ENCODE results near the gene C1QTNF6. TPM values are rescaled to one million over a fixed set of nuclear protein-coding genes. Genes with fewer than 3 reads are reported as not detected.

The C1QTNF6 gene
- total and polyA plus RNA-seq, 5 donors from 2014 or later: 1.6 to 13.6 (median 2.1) TPM

DNA sequence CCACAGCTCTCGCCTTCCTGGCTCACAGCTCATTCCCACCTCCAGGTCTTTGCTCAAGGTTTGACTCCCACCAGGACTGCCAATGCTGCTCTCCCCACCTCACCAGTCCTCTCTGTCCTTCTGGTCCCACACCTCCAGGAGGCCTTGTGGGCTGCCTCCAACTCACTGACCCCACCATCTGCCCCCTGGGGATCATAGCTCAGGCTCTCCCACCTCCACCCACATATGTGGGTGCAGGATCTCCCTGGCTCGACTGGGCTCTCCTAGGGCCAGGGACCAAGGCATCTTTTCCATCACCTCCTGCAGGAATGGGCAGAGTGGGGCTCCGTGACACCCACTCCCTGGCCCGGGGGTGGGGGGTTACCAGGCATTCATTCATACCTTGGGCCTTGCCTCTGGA, 38.0 kb upstream of the C1QTNF6 start:
- H3K27ac Mint-ChIP-seq: peak overlapping the region; percentile 90 to 98 (median 91)
- H3K9me3 ChIP-seq (ENCODE audit: control insufficient read depth in 2 of 2, low read length in 2 of 2): no peaks in the 10 kb centered on the region
- peaks cover 94% of the 10 kb centered on the region for H3K4me1 ChIP-seq (ENCODE audit: control insufficient read depth, insufficient read depth, low read length, poor library complexity, severe bottlenecking)
- no peak overlapping the region for H3K4me3 ChIP-seq (ENCODE audit: low read depth, low read length)
- peak overlapping the region; percentile 38 to 81 (median 66) for H3K4me3 Mint-ChIP-seq
- ATAC-seq (ENCODE audit: low read depth in 2 of 2) (no peak), DNase-seq (no peak)
- H3K27me3 Mint-ChIP-seq: no peaks in the 10 kb centered on the region
- H3K36me3 Mint-ChIP-seq: peaks cover 51% of the 10 kb centered on the region
- peaks cover 0 to 1% (median 0%) of the 10 kb centered on the region in 7 donors for H3K9me3 Mint-ChIP-seq
- H3K27ac ChIP-seq (ENCODE audit: insufficient read depth, low read length, poor library complexity, severe bottlenecking): peak overlapping the region; percentile 87
- peaks cover 5 to 90% (median 66%) of the 10 kb centered on the region in 4 donors for H3K4me1 Mint-ChIP-seq
- peaks cover 40% of the 10 kb centered on the region for H3K36me3 ChIP-seq (ENCODE audit: control insufficient read depth, insufficient read depth, low read length)
- no peaks in the 10 kb centered on the region for H3K27me3 ChIP-seq (ENCODE audit: control insufficient read depth, insufficient read depth, low read length)

DNA sequence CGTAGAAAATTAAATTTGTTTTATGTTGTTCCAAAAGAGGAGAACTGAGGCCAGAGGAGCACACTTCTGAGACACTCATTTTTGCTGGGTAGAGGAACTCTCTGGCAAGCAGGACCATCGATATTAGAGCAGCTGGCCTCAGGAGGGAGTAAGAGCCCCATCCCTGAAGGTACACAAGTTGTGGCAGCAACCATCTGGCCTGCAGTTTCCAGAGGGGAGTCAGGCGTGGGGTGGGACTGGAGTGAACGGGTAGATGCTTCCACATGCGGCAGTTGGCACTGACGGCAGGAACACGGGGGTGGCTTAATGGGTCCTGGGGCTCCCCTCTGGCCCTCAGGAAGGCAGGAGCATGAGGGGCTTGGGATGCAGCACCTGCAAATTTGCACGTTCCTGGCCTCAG, 37.4 kb upstream of the C1QTNF6 start:
- Mint-ChIP-seq H3K27ac (peak overlapping the region; percentile 90 to 98 (median 98)), H3K9me3 (peaks cover 0 to 4% (median 0%) of the 10 kb centered on the region in 7 donors)

DNA sequence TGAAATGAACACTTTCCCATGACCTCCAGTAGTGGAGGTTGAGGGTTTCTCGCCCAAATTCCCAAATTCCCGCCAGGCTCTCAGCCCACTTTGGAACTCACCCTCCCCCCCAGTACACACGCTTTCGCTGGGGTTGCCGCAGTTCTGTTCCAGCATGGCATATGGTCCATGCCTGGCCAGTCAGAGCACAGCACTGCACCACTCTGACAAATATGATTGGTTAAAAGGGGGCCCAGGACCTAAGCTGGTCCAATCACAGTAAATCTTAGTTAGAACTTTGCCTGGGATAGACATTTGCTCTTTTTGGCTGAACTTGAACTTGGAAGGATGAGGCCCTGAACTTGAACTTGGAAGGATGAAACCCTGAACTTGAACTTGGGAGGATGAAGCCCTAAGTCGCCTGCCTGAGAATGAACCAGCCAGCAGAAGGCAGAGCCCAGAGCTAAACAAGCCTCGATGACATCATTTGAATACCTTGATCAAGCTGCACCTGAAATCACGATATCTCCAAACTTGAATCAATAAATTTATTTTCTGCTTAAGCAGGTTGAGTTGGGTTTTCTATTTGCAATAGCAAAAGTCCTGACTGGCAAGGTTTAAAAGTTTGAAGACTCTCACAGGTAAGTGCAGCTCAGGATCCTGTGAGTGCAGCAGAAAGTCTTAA, 36.8 kb upstream of the C1QTNF6 start:
- H3K27ac ChIP-seq (ENCODE audit: insufficient read depth, low read length, poor library complexity, severe bottlenecking): peak overlapping the region; percentile 87
- H3K36me3 ChIP-seq (ENCODE audit: control insufficient read depth, insufficient read depth, low read length): peaks cover 34% of the 10 kb centered on the region
- Mint-ChIP-seq H3K36me3 (peaks cover 47% of the 10 kb centered on the region), H3K27ac (peak overlapping the region; percentile 90 to 98 (median 98)), H3K9me3 (peaks cover 0 to 4% (median 0%) of the 10 kb centered on the region in 7 donors), H3K4me1 (peaks cover 0 to 90% (median 66%) of the 10 kb centered on the region in 4 donors), H3K27me3 (no peaks in the 10 kb centered on the region), H3K4me3 (peak overlapping the region in 3 of 4 donors; percentile 75 to 89 (median 81))
- ATAC-seq (ENCODE audit: low read depth in 2 of 2) (no peak), DNase-seq (peak in 1 of 3 donors; percentile 49)
- H3K4me1 ChIP-seq (ENCODE audit: control insufficient read depth, insufficient read depth, low read length, poor library complexity, severe bottlenecking): peaks cover 94% of the 10 kb centered on the region
- peak overlapping the region; percentile 37 for H3K4me3 ChIP-seq (ENCODE audit: low read depth, low read length)
- H3K9me3 ChIP-seq (ENCODE audit: control insufficient read depth in 2 of 2, low read length in 2 of 2): no peaks in the 10 kb centered on the region
- H3K27me3 ChIP-seq (ENCODE audit: control insufficient read depth, insufficient read depth, low read length): no peaks in the 10 kb centered on the region

More for the DNA sequence above, 37.4 kb upstream of the C1QTNF6 start:
- H3K4me1 ChIP-seq (ENCODE audit: control insufficient read depth, insufficient read depth, low read length, poor library complexity, severe bottlenecking): peaks cover 94% of the 10 kb centered on the region
- H3K36me3 Mint-ChIP-seq: peaks cover 49% of the 10 kb centered on the region
- peak overlapping the region; percentile 87 for H3K27ac ChIP-seq (ENCODE audit: insufficient read depth, low read length, poor library complexity, severe bottlenecking)
- H3K4me1 Mint-ChIP-seq: peaks cover 0 to 90% (median 65%) of the 10 kb centered on the region in 4 donors
- no peaks in the 10 kb centered on the region for H3K27me3 ChIP-seq (ENCODE audit: control insufficient read depth, insufficient read depth, low read length)
- H3K4me3 Mint-ChIP-seq: peak overlapping the region in 3 of 4 donors; percentile 74 to 81 (median 75)
- H3K4me3 ChIP-seq (ENCODE audit: low read depth, low read length): no peak overlapping the region
- peak in 1 of 3 donors; percentile 50 for DNase-seq
- no peak for ATAC-seq (ENCODE audit: low read depth in 2 of 2)
- no peaks in the 10 kb centered on the region for H3K9me3 ChIP-seq (ENCODE audit: control insufficient read depth in 2 of 2, low read length in 2 of 2)
- H3K36me3 ChIP-seq (ENCODE audit: control insufficient read depth, insufficient read depth, low read length): peaks cover 34% of the 10 kb centered on the region
- H3K27me3 Mint-ChIP-seq: no peaks in the 10 kb centered on the region

DNA sequence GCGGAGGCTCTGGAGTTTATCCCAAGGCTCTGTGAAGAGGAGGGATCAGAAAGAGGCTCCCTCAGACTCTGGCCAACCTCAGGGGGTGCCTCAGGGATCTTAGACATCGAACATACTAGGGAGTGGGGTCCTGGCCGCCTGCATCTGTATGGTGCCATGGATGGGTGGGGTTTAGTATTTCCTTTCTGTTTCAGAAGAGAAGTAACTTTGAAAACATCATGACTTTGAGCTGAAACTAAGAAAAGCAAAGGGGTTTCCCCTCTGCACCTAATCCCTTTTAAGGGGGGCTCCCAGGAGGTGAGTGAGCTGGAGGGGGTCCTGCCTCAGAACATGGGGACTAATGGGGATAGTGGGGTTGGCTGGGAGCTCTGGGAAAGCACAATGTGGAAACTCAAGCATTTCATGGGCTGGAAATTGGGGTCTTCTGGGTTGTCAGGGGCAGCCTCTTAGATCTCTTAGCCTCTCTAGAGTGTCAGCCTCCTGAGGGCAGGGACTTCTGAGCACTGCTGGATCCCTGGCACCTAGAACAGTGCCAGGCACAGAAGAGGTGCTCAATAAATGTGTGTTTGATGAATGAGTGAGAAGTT, 36.0 kb upstream of the C1QTNF6 start:
- peaks cover 94% of the 10 kb centered on the region for H3K4me1 ChIP-seq (ENCODE audit: control insufficient read depth, insufficient read depth, low read length, poor library complexity, severe bottlenecking)
- H3K27ac ChIP-seq (ENCODE audit: insufficient read depth, low read length, poor library complexity, severe bottlenecking): peak overlapping the region; percentile 87
- Mint-ChIP-seq H3K27ac (peak overlapping the region; percentile 90 to 98 (median 98)), H3K4me1 (peaks cover 1 to 90% (median 65%) of the 10 kb centered on the region in 4 donors), H3K36me3 (peaks cover 41% of the 10 kb centered on the region), H3K27me3 (no peaks in the 10 kb centered on the region), H3K4me3 (peak overlapping the region; percentile 75 to 92 (median 85)), H3K9me3 (peaks cover 0 to 4% (median 0%) of the 10 kb centered on the region in 7 donors)
- H3K4me3 ChIP-seq (ENCODE audit: low read depth, low read length): peak overlapping the region; percentile 37
- H3K36me3 ChIP-seq (ENCODE audit: control insufficient read depth, insufficient read depth, low read length): peaks cover 34% of the 10 kb centered on the region
- DNase-seq (peak in 2 of 3 donors; percentile 48 to 83), ATAC-seq (ENCODE audit: low read depth in 2 of 2) (peak; percentile 14 to 35)
- no peaks in the 10 kb centered on the region for H3K9me3 ChIP-seq (ENCODE audit: control insufficient read depth in 2 of 2, low read length in 2 of 2)
- H3K27me3 ChIP-seq (ENCODE audit: control insufficient read depth, insufficient read depth, low read length): no peaks in the 10 kb centered on the region

DNA sequence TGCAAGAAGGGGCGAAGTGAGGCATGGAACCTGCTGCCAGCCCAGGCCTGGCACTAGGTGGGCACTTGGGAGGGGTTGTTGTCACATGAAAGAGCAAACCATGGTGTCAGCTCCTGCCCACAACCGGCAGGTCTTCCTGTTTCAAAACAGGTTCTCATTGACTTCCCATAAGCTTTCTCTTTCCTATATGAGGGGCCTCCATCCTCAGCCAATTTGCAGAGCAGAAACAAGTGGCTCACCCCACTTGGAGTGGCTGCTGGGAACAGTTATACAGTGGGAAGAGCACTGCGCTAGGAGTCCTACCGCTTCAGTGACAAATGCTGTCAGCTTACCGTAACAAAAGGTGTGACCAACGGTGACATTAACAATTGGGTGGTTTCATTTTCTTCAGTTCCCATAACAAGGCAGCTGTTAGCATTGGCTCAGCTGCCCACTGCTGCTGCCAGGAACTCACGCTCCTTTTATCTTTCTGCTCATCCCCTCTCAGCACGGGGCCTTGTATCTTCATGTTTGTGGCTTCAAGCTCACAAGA, 34.5 kb upstream of the C1QTNF6 start:
- Histone ChIP-seq H3K4me1 (ENCODE audit: control insufficient read depth, insufficient read depth, low read length, poor library complexity, severe bottlenecking) (peaks cover 94% of the 10 kb centered on the region), H3K36me3 (ENCODE audit: control insufficient read depth, insufficient read depth, low read length) (peaks cover 29% of the 10 kb centered on the region), H3K9me3 (ENCODE audit: control insufficient read depth in 2 of 2, low read length in 2 of 2) (no peaks in the 10 kb centered on the region), H3K4me3 (ENCODE audit: low read depth, low read length) (peak overlapping the region; percentile 68), H3K27ac (ENCODE audit: insufficient read depth, low read length, poor library complexity, severe bottlenecking) (peak overlapping the region; percentile 87), H3K27me3 (ENCODE audit: control insufficient read depth, insufficient read depth, low read length) (no peaks in the 10 kb centered on the region)
- H3K4me3 Mint-ChIP-seq: peak overlapping the region; percentile 71 to 89 (median 86)
- peaks cover 0 to 4% (median 0%) of the 10 kb centered on the region in 7 donors for H3K9me3 Mint-ChIP-seq
- DNase-seq (peak in 2 of 3 donors; percentile 61 to 90), ATAC-seq (ENCODE audit: low read depth in 2 of 2) (peak; percentile 30 to 33)
- peaks cover 40% of the 10 kb centered on the region for H3K36me3 Mint-ChIP-seq
- H3K27me3 Mint-ChIP-seq: no peaks in the 10 kb centered on the region
- peak overlapping the region; percentile 90 to 99 (median 98) for H3K27ac Mint-ChIP-seq
- H3K4me1 Mint-ChIP-seq: peaks cover 10 to 90% (median 72%) of the 10 kb centered on the region in 4 donors

DNA sequence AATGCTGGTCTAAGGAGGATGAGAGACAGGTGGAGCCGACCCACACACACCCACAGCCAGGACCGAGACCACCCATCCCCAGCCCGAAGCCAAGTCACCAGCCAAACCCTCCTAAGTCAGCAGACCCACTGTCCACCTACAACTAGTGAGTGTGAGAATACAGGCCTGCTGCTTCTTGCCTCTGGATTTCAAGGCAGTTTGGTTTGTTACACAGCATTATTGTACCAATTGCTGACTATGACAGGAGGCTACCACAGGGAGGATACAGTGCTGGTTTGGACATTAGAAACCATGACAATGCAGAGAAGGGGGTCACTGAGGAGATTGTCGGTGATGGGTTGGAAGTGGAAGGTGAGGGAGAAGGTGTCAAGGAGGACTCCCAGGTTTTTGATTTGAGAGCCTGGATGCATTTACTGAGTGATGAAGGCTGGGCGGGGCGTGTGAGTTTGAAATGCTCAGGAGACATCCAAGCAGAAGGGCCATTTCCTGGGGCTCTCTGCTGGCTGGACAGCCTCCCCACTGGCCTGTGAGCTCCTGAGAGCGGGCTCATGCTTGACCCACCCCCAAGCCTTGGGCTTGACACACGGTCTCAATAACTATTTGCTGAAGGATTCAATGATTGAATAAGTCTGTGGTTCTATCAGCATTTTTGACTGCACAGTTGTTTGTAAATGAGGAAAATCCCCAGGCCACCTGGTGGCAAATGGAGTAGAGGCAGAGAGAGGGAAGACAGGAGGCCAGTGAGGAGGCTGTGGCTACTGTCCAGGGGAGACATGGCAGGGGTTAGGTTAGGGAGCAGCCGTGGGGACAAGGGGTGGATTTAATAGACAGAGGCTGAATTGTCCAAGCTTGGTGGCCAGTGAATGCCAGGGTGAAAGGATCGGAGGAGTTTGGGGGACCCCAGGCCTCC, 33.6 kb upstream of the C1QTNF6 start:
- Mint-ChIP-seq H3K9me3 (peaks cover 0 to 4% (median 0%) of the 10 kb centered on the region in 7 donors), H3K27me3 (no peaks in the 10 kb centered on the region), H3K4me3 (peak overlapping the region; percentile 71 to 89 (median 86)), H3K27ac (peak overlapping the region; percentile 90 to 99 (median 98)), H3K36me3 (peaks cover 47% of the 10 kb centered on the region), H3K4me1 (peaks cover 10 to 98% (median 75%) of the 10 kb centered on the region in 4 donors)
- H3K36me3 ChIP-seq (ENCODE audit: control insufficient read depth, insufficient read depth, low read length): peaks cover 28% of the 10 kb centered on the region
- DNase-seq (no peak), ATAC-seq (ENCODE audit: low read depth in 2 of 2) (no peak)
- H3K27ac ChIP-seq (ENCODE audit: insufficient read depth, low read length, poor library complexity, severe bottlenecking): peak overlapping the region; percentile 87
- H3K4me1 ChIP-seq (ENCODE audit: control insufficient read depth, insufficient read depth, low read length, poor library complexity, severe bottlenecking): peaks cover 96% of the 10 kb centered on the region
- no peaks in the 10 kb centered on the region for H3K27me3 ChIP-seq (ENCODE audit: control insufficient read depth, insufficient read depth, low read length)
- no peaks in the 10 kb centered on the region for H3K9me3 ChIP-seq (ENCODE audit: control insufficient read depth in 2 of 2, low read length in 2 of 2)
- peak overlapping the region; percentile 68 for H3K4me3 ChIP-seq (ENCODE audit: low read depth, low read length)

DNA sequence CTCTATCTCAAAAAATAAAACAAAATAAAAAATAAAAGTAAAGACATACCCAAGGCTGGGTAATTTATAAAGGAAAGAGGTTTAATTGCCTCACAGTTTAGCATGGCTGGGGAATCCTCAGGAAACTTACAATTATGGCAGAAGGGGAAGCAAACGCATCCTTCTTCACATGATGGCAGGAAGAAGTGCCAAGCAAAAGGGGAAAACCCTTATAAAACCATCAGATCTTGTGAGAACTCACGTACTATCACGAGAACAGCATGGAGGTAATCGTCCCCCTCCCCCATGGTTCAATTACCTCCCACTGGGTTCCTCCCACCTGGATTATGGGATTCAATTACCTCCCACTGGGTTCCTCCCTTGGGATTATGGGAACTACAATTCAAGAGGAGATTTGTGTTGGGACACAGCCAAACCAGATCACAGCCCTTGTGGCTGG, 32.5 kb upstream of the C1QTNF6 start:
- peak overlapping the region; percentile 87 for H3K27ac ChIP-seq (ENCODE audit: insufficient read depth, low read length, poor library complexity, severe bottlenecking)
- peaks cover 0 to 4% (median 0%) of the 10 kb centered on the region in 7 donors for H3K9me3 Mint-ChIP-seq

More for the DNA sequence above, 32.5 kb upstream of the C1QTNF6 start:
- H3K27ac Mint-ChIP-seq: peak overlapping the region; percentile 90 to 99 (median 98)
- no peak for ATAC-seq (ENCODE audit: low read depth in 2 of 2)
- peaks cover 10 to 96% (median 71%) of the 10 kb centered on the region in 4 donors for H3K4me1 Mint-ChIP-seq
- DNase-seq: peak in 1 of 3 donors; percentile 68
- H3K27me3 Mint-ChIP-seq: no peaks in the 10 kb centered on the region
- H3K27me3 ChIP-seq (ENCODE audit: control insufficient read depth, insufficient read depth, low read length): no peaks in the 10 kb centered on the region
- H3K4me3 ChIP-seq (ENCODE audit: low read depth, low read length): peak overlapping the region; percentile 82
- peaks cover 17% of the 10 kb centered on the region for H3K36me3 ChIP-seq (ENCODE audit: control insufficient read depth, insufficient read depth, low read length)
- H3K4me3 Mint-ChIP-seq: peak overlapping the region; percentile 71 to 93 (median 86)
- no peaks in the 10 kb centered on the region for H3K9me3 ChIP-seq (ENCODE audit: control insufficient read depth in 2 of 2, low read length in 2 of 2)
- peaks cover 38% of the 10 kb centered on the region for H3K36me3 Mint-ChIP-seq
- H3K4me1 ChIP-seq (ENCODE audit: control insufficient read depth, insufficient read depth, low read length, poor library complexity, severe bottlenecking): peaks cover 85% of the 10 kb centered on the region

Data from CD4-positive, CD25-positive, alpha-beta regulatory T cell (primary cell).